SKM-1 (cell line): ENCODE measurements around the gene RASGEF1C.
"Not testable (repeated sequence)": the region's sequence is repeated elsewhere in the genome, so short reads cannot be mapped to it uniquely, and the experiment has no call there.

Experiments used
- DNase-seq: peaks from one replicate; lab custom pipeline; 2025; ENCODE audit not compliant: unreplicated experiment; lab: John Stamatoyannopoulos, UW

RASGEF1C gene

DNA sequence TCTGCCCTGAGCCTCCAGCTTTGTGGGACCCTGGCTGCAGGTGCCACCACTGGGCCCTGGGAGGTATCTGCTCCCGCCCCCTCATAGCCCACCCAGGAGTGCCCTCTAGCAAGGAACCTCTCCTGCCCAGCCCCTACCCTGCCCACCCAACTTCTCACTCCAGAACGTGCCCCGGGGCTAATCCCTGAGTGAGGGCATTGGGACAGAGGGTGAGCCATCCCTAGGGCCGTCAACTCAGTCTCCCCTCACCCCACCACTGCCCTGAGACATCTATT is 2.7 kb upstream of the RASGEF1C start:
- DNase-seq = no peak

DNA sequence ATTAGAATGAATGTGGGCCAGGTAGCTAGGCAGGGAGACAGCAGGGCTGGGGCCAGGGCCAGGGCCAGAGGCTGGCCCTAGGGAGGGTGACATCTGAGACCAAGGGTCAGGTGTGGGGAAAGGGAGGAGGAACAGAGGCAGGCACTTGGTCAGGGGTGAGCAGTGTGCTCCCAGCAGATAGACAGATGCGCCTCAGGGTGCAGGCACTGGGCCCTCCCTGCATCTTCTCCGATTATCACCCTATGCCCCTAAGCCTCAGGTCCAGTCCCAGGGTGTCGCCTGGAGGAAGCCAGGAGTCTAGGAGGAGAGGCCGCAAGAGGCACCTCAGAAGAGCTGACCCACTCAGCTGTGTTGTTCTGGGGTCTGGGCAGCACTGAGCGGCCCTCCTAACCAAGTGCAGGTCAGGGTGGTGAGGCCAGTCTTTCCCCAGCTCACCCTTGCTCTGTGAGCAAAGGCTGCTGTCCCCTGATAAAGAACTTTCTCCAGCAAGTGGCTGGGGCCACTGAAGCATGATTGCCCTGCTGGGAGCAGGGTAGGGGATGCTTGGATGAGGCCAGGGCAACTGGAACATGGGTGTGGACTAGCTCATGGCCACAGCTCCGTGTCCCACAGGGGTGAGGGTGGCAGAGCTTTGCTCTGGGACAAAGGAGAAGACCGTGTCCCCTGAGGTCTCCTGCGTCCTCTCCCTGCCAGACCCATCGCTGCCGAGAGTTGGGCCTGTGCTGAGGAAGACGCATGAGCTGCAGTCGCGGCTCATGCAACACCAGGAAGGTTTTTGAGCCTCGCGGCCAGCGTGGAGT is 2.1 kb upstream of the RASGEF1C start:
- DNase-seq = no peak

DNA sequence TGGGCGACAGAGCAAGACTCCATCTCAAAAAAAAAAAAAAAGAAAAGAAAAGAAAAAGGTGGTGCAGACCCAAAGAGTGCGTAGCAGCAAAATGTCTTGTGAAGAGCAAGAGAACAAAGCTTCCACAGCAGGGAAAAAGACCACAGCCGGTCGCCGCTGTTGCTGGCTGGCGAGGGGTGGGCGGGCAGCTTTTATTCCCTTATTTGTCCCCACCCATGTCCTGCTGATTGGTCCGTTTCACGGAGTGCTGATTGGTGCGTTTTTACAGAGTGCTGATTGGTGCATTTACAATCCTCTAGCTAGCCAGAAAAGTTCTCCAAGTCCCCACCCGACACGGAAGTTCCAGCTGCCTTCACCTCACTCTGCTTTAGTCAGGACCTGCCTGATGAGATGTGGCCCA is 1.1 kb upstream of the RASGEF1C start:
- not testable (repeated sequence) for DNase-seq

DNA sequence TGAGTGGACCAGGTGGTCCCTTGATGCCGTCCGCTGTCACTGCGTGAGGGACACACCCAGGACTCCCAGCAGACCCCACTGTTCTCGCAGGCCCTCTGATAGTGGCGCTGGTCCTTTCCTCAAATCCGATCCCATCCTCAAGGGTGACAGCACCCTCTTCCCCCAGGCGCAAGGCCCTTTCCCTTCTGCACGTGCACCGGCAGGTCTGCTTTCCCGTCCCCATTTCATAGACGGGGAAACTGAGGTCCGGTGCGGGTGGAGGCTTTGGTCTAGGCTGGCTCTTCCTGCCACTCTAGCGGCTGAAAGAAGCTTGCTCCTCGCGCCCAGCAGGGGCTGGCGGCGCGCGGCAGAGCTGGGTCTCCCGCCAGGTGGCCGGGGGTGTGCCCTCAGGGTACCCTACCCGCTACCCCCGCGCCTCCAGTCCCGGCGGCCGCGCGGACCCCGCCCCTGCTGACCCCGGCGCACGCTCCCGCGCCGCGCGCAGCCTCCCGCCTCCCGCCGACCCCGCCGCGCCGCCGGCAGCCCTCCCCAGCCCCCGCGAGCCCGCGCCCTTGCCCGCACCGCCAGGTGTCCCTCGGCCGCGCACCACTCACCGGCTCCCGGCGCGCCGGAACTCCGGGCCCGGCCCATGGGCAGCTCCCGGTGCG is 453 bp downstream of the RASGEF1C start:
- DNase-seq = no peak

DNA sequence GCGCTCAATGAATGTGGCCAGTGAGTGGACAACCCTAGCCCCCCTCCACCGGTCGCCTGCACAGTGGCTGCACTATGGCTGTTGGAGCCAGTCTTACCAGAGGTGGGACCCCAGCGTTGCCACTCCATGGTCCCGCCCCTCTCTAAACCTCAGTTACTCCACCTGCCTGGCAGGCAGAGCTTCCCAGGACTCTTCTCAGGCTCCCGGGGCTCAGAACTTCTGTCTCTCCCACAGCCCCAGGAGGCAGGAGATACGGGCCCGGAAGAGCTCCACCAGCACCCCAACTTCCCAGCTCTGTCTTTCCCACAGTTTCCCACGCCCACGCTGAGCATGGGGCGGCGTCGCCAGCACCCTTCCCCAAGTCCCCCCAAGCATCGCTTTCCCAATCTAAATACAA is 975 bp downstream of the RASGEF1C start:
- no peak for DNase-seq

DNA sequence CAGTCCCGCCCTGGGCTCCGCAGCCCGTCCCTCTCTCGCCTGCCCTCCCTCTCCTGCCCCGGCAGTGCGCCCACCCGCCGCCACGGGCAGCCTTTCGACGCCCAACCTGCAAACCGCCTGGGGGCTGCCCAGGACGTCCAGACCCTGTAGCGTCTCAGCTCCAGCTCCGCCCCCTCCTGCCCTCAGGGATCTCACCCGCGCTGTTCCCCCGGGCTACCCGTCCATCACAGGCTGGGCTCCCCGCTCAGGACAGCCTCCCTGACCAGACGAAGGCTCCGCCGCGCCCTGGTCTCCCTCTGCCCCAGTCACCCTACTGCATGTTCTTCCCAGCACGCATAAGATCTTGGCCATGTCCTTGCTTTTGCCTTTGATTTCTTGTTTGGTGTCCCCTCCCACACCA is 1.4 kb downstream of the RASGEF1C start:
- no peak for DNase-seq

DNA sequence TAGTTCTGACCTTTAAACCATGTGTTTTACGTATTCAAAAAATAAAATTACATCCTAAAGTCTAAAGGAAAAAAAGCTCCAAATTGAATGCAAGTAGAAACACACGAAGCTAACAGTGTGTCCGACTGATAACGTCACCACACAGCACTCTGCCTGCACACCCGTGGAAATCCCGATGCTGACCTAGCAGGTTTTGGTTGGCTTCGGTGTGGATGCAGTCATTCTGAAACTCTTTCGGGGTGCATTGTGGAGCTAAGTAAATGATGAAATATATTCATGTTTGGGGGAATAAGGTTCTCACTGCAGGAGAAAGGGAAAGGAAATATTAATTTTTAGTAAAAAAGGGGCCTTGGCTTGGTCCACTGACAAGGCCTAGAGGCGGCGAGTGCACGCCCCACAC is 2.0 kb downstream of the RASGEF1C start:
- no peak for DNase-seq

DNA sequence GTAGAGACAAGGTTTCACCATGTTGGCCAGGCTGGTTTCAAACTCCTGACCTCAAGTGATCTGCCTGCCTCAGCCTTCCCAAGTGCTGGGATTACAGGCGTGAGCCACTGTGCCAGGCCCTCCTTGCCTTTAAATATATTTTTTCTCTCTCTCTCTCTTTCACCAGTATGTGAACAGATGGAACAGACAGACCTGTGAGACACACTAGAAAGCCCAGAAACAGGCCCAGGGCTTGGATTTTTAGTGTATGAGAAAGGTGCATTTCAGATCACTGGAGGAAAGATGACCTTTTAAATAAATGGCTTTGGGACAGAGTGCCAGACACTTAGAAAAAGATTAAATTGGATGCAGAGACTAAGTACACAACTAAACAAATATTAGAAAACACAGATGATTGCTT is 3.1 kb downstream of the RASGEF1C start:
- no peak for DNase-seq

DNA sequence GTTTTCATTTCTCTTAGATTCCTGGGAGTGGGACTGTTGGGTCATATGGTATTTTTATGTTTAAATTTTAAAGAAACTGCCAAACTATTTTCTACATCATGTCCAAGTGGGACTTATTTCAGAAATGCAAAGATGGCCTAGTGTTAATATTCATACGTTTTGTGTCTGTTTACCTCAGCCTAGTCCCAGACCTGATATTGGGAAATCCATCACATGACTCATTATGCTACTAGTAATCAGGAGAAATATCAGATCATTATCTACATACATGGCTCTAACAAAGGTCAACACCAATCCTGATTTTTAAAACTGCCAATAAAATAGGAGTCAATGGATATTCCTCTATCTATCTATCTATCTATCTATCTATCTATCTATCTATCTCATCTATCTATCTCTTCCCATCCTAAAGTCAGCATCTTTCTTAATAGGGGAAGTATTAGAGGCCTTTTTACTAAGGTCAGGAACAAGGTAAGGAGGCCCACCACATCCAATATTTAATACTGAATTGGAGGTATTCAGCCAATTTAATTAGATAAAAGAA is 4.7 kb downstream of the RASGEF1C start:
- DNase-seq = no peak

DNA sequence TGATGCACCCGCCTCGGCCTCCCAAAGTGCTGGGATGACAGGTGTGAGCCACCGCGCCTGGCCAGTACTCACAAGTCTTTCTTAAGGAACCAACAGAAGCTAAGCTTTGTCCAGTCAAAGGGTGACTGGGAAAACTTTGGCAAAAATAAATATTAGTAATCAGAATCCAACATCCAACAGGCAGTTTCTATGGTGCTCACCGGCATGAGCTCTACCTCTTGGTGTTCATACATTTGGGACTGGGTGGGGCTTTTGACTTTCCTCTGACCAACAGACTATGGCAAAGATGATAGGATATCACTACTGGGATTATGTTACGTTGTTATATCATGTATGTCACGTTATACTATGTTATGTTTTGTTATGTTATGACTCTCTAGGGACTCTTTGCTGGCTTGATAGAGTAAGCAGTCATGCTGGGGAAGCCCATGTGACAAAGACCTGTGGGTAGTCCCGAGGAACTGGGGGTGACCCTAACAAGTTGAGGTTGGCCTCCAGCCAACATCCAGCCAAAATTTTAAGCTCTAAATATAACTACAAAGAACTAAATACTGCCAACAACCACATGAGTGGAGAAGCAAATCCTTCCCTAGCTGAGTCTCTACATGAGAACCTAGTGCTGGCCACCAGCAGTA is 6.0 kb downstream of the RASGEF1C start:
- DNase-seq = no peak

DNA sequence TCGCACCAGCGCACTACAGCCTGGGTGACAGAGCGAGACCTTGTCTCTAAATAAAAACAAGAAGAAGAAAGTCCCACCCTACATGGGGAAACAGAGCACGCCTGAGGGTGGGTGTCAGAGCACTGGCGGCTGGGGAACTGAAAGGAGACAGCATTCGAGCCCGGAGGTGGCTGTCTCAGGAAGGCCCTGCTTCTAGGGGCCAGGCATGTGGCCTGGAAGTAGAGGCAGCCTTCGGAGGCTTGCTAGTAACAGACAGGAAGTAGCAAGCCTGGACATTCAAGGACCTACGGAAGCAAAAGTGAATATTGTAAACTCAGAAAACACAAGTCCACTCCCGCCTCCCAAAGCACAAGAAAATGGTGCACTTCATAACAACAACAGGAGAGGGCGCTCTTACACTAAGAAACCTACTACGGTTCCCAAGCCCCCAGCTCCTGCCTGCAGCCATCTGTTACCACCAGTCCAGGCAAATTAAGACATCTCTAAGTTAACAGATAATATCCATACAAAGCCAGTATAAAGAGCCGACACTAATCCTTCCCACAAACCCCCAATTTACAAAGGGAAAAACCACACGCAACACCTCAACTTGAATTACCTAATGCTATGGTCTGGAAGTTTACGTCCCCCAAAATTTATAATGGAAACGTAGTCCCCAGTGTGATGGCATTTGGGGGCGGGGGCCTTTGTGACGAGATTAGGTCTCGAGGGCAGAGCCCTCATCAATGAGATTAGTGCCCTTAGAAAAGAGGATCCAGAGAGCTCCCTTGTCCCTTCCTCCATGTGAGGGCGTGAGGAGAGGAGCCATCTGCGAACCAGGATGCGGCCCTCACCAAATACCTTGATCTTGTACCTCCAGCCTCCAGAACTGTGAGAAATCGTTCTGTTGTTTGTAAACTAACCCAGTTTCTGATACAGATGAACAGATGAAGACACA is 7.7 kb downstream of the RASGEF1C start:
- DNase-seq = peak; percentile 31

DNA sequence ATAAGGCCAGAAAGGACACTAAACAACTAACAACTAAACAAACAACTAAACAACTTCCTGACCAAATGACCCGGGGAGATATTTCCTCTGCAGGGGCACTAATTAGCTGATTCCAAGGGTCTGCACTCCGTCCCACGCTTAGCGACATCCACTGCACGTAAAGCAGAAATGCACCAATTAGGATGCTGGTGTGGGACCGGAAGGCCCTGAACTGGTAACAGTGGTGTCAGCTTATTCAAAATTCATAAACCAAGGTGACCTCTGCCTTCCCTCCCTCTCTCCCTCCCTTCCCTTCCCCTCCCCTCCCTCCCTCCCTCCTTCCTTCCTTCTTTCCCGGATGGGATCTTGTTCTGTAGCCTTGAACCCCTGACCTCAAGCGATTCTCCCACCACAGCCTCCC is 9.6 kb downstream of the RASGEF1C start:
- DNase-seq = no peak

DNA sequence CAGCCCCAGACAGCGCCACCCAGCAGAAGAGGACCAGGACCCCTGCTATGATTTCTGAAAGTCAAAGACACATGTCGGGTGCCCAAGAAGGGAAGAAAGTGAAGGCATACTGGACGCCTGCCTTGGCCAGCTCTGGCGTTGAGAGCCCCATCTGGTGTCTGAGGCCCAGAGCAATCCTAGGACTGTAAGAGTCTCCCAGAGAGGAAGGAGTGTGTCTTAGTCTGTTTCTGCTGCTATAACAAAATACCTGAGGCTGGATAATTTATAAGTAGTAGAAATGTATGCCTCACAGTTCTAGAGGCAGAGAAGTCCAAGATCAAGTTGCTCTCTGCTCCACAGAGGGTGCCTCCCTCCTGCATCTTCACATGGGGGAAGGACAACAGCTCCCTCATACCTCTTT is 10.8 kb downstream of the RASGEF1C start:
- no peak for DNase-seq

DNA sequence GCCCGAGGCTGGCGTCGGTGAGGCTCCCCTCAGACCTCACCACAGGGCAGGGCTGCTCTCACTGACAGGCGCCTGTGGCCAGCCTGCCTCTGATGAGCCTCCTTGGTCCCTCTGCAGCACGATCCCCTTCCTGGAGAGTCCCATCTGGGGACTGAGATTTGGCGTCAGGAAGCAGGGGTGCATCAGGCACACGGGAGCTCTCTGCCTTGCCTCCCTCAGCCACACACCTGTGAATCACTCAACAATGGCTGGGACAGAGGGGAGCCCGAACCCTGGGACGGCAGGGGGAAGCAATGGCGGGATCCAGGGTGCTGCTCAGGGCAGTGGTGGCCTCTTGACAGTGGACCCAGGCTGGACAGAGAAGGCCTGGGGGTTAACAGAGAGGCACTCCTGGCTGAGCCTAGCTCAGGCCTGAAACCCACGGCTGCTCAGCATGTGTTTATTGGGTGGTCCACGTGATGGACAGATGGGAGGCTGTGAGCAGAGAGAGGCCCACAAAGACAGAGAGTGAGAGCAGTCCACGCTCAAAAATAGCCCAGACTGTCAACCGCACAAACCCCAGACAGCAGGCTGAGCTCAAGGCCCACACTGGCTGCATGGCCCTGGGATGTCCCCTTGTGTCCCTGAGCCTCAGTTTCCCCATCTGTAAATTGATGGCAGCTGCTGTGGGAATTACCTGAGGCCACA is 11.9 kb downstream of the RASGEF1C start:
- no peak for DNase-seq

DNA sequence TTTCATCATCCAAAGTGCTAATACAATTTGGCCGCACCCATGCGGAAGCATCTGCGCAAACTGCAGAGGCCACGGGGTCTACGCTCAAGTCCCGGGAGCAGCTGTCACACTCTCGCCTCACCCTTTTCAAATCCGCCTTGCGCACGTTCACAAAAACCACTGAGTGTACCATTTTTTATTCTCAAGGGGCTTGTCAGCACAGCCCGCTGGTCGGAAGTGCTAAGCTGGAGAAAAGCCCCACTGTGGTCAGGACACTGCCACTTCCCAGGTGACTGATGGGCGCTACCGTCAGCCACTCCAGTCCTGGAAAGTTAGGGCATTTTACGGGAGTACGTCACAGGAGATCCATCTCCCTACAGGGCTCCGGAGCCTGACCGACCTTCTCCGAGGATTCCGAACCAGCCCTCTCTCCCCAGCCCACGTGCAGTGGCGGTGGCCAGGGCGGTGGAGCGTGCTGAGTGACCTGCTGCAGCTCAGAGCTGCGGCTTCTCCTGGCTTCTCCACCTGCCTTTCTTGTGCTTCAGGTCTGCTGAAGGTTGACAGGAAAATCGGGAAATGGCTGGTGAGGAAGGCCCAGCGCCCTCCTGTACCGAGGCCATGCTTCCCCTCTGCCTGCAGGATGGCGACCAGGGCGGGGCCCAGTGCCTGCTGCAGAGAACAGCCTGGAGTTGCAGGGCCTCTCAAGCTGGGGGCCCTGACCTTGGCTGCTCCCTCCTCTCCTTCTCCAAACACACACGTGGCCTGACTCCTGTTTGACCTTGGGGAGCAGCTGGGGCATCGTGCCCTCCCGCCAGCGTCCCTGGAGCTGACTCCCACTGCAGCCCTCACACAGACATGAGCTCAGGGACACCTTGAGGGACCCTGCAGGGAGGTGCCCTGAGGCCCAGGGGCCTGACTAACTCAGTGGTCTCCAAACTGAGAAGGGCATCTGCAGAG is 14.3 kb downstream of the RASGEF1C start:
- DNase-seq = no peak

DNA sequence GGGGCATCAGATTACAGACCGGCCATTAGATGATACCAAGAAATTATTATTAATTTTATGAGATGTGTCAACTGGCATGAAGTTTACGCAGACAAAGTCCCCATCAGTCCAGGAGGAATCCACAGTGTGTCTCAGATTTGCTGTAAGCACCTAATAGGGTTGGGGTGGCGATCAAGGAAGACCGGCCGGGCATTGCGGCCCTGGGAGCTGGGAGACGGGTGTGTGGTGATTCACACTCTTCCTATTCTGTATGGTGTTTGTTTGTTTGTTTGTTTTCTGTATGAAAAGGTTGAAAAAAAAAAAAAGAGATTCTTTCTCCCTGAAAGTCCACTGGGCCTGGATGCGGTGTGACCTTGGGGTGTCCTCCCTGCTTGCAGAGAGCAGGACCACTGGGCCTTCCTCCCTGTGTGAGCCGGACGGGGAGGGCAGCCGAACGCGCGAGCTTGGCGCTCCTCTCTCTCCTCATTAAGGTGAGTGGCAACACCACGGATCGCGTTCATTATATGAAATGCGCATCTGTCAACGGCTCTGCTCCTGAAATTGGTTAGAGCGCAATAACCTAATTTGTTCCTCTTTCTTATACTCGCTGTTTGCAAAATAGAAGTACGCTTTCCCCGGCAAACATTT is 15.1 kb downstream of the RASGEF1C start:
- DNase-seq = no peak

DNA sequence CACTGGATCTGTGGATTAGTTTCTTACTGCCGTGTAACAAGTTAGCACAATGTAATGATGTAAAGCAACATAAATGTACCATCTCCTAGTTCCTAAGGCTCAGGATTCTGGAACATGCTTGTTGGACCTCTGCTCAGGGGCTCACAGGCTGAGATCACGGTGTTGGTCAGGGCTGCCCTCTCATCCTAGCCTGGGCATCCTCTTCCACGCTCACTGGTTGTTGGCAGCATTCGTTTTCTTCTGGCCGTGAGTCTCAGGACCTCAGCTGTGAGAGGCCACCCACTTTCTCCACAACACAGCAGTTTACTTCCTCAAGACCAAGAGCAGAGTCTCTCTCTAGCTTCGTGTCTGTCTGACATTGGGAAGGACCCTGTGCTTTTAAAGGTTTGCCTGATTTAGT is 17.3 kb downstream of the RASGEF1C start:
- DNase-seq = no peak

DNA sequence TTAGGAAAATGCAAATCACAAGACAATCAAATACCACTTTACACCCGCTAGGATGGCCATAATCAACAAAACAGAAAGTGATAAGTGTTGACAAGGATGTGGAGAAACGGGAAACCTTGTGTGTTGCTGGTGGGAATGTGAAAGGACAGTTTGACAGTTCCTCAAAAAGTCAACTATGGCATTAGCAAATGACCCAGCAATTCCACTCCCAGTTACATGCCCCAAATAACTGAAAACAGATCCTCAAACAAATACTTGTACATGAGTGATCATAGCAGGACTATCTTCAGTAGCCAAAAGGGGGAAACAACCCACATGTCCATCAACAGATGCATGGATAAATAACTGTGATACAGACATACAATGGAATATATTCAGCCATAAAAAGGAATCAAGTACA is 21.2 kb downstream of the RASGEF1C start:
- no peak for DNase-seq

DNA sequence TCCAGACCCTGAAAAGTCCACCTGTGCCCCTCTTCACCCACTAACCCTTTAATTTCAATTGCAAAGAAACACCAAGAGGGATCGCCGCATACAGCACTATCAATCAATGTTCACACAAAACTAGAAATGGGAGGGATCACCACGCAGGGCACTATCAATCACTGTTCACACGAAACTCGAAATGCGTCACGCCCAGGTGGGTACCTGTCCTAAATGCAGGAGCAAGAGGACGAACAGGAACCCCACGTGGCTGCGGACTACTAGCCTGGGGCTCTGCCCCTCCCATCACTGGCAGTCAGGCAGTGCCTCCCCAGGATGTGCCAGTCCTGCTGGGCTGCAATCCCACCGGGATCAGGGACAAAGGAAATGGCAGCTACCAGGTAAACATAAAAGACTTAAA is 28.2 kb downstream of the RASGEF1C start:
- DNase-seq = no peak
